ENCODE measurements around the gene DIS3L. TPM values are rescaled to one million over a fixed set of nuclear protein-coding genes. Genes with fewer than 3 reads are reported as not detected.
A peak's percentile ranks its signal among the peaks of the same experiment; 100 is the strongest.
"Not testable (repeated sequence)": the region's sequence is repeated elsewhere in the genome, so short reads cannot be mapped to it uniquely, and the experiment has no call there.

DIS3L gene
- total RNA-seq, 1 experiment from 2014 or later, result 22.4 TPM

DNA sequence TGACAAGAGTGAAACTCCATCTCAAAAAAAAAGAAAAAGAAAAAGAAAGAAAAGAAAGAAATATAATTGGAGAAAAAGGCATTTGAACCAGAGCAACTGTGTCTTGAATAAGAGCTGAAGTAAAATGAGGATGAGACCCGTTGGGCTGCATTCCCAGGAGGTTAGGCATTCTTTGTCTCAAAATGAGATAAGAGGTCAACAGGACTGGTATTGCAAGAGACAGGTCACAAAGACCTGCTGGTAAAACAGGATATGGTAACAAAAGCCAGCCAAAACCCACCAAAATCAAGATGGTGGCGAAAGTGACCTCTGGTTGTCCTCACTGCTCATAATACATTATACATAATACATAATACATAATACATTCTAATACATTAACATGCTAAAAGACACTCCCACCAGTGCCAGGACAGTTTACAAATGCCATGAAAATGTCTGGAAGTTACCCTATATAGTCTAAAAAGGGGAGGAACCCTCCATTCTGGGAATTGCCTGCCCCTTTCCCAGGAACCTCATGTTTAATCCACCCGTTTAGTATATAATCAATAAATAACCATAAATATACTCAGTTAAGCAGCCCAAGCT, 71.7 kb downstream of the DIS3L start:
- peaks cover 8% of the 10 kb centered on the region for H3K4me1 ChIP-seq (replicated peaks)
- no peaks in the 10 kb centered on the region for H3K36me3 ChIP-seq
- DNase-seq (ENCODE audit: low read depth in 1 of 2, low spot score in 2 of 2), result no peak
- H3K9me3 ChIP-seq (replicated peaks), result no peaks in the 10 kb centered on the region
- H3K27me3 ChIP-seq (replicated peaks), result no peaks in the 10 kb centered on the region
- H3K4me3 ChIP-seq, result no peak overlapping the region
- no peak overlapping the region for H3K27ac ChIP-seq

DNA sequence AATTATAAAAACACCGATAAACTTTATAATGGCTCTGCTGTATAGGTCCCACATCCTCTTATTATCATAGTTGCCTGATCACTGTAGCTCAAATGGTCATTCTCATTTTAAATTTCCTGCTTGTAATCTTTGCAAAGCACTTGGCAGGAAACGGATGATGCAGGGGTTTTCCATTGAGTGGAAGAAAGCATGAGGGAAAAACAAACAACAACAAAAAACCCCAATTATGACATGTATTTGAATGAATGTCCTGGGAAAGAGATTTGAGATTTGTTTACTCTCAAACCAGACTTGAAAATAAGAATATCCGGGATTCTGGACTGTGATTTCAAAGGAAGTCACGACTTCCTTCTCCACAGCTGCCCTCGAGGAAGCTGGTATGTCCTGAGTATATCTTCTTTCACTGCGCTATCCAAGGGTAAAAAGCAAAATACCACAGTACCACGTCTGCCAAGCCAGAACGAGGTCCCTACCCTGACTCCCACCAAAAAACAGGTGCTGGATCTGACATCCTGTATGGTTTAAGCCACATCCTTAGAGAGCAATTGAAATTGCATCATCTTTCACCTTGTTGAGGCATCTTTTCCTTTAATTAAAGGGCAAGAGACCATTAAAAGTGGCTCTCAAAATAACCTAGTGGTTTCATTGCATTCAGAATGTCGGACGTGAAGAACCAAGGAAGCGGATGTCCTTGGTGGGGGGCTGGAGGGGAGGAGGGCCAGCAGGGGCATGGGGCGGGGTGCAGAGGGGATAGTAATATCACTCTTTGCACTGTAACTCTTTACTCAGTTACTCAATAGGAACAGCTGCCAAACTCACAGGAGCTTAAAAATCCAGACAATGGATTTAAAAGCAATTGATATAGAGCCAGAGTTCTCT, 76.6 kb downstream of the DIS3L start:
- peak overlapping the region; percentile 34 for H3K27ac ChIP-seq
- peak overlapping the region; percentile 12; the same call in 1 of the 2 replicates for H3K4me3 ChIP-seq
- peak in 1 of 2 experiments; percentile 41 for DNase-seq (ENCODE audit: low read depth in 1 of 2, low spot score in 2 of 2)
- no peaks in the 10 kb centered on the region for H3K36me3 ChIP-seq
- H3K27me3 ChIP-seq (replicated peaks), result no peaks in the 10 kb centered on the region
- H3K4me1 ChIP-seq (replicated peaks), result peaks cover 9% of the 10 kb centered on the region
- H3K9me3 ChIP-seq (replicated peaks), result no peaks in the 10 kb centered on the region

DNA sequence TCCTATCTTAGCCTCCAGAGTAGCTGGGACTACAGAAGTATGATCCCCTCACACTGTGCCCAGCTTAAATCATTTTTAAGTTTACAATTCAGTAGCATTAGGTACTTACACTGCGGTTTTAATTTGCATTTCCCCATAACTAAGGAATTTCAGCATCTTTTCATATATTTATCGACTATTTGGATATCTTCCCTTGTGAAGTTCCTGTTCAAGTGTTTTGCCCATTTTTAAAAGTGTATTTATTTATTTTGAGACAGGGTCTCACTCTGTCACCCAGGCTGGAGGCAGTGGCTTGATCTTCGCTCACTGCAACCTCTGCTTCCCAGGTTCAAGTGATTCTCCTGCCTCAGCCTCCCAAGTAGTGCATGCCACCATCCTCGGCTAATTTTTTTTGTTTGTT, 80.8 kb downstream of the DIS3L start:
- Histone ChIP-seq H3K4me1 (replicated peaks) (peaks cover 9% of the 10 kb centered on the region), H3K27ac (no peak overlapping the region), H3K4me3 (no peak overlapping the region), H3K36me3 (no peaks in the 10 kb centered on the region), H3K27me3 (replicated peaks) (no peaks in the 10 kb centered on the region), H3K9me3 (replicated peaks) (no peaks in the 10 kb centered on the region)
- no peak for DNase-seq (ENCODE audit: low read depth in 1 of 2, low spot score in 2 of 2)

DNA sequence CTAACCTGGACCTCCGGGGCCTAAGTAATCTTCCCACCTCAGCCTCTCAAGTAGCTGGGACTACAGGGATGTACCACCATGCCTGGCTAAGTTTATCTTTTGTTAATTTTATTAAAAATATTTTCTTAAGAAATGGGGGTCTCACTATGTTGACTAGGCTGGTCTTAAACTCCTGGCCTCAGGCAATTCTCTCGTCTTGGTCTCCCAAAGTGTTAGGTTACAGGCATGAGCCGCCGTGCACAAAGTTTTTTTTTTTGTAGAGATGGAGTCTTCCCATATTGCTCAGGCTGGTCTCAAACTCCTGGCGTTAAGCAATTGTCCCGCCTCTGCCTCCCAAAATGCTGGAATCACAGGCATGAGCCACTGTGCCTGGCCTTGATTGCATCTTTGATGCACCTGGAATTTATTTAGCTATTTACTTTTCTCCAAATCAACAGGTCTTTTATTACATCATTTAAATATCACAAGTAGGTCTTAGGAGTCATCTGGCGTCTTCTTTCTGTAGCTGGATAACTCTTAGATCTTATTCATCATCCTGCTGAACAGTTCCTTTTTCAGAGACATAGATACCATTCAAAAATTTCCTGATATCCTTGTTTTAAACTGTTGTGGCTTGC, 85.6 kb downstream of the DIS3L start:
- H3K27me3 ChIP-seq (replicated peaks), result no peaks in the 10 kb centered on the region
- H3K4me1 ChIP-seq (replicated peaks), result no peaks in the 10 kb centered on the region
- no peaks in the 10 kb centered on the region for H3K9me3 ChIP-seq (replicated peaks)
- H3K4me3 ChIP-seq, result no peak overlapping the region
- H3K36me3 ChIP-seq, result no peaks in the 10 kb centered on the region
- no peak overlapping the region for H3K27ac ChIP-seq
- no peak for DNase-seq (ENCODE audit: low read depth in 1 of 2, low spot score in 2 of 2)

DNA sequence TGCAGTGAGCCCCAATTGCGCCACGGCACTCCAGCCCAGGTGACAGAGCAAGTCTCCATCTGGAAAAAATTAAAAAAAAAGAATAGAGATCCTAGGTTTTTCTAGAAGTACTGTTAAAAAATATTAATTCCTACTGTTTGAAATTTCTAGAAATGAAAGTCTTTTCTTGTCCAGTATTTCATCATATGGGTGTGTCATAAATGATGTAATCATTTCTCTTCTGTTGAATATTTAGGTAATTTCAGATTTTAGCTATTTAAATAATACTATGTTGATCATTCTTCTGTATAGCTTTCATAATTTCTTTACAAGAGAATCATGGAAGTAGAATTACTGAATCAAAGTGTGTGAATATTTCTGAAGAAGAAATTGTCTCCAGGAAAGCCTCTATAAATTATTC, 88.0 kb downstream of the DIS3L start:
- not testable (repeated sequence) for H3K27ac ChIP-seq; H3K4me1 ChIP-seq (replicated peaks); DNase-seq (ENCODE audit: low read depth in 1 of 2, low spot score in 2 of 2); H3K9me3 ChIP-seq (replicated peaks); H3K4me3 ChIP-seq; H3K36me3 ChIP-seq; H3K27me3 ChIP-seq (replicated peaks)

Other genes with a start within 250 kb of the DIS3L start
- gene MEGF11, start 39.8 kb upstream of the DIS3L start, total RNA-seq (2014; rRNA removed; shearing (Covaris generic)), result 0.03 TPM in 1 of 2 replicates, not detected in the other
- 32.2 and 47.7 TPM in 2 replicates for gene TIPIN, start 63.1 kb downstream of the DIS3L start, total RNA-seq (2014; rRNA removed; shearing (Covaris generic))
- gene MAP2K1, start 93.3 kb downstream of the DIS3L start, total RNA-seq (2014; rRNA removed; shearing (Covaris generic)), result 43.9 TPM in 2 replicates
- 5.1 and 32.4 TPM in 2 replicates for gene SNAPC5, start 204.2 kb downstream of the DIS3L start, total RNA-seq (2014; rRNA removed; shearing (Covaris generic))
- 1,680 and 3,551 TPM in 2 replicates for gene RPL4, start 211.3 kb downstream of the DIS3L start, total RNA-seq (2014; rRNA removed; shearing (Covaris generic))
- gene ZWILCH, start 211.8 kb downstream of the DIS3L start, total RNA-seq (2014; rRNA removed; shearing (Covaris generic)), result 40.2 and 51.9 TPM in 2 replicates

All from SJSA1 (cell line).